SK-N-MC (cell line): ENCODE results near the gene HOXA5.

Experiments used
- EZH2 ChIP-seq: fragments of 200-600 bp; sonication (generic); IDR thresholded peaks from one replicate; pipeline ENCODE4 v1.6.1; 2017; ENCODE audit warnings: antibody characterized with exemption
- POLR2AphosphoS5 ChIP-seq: IDR thresholded peaks from 2 replicates; pipeline ENCODE4 v1.6.1; 2012; ENCODE audit warnings: mild to moderate bottlenecking, low read depth, low read length, borderline replicate concordance

- TF ChIP-seq EZH2, result no peak
- no peak for TF ChIP-seq POLR2AphosphoS5
Observed at GRCh38 chr7:27092819-27093110, 50.7 kb downstream of the HOXA5 start.
